ENCODE measurements around the gene RAPGEF1.

DNA sequence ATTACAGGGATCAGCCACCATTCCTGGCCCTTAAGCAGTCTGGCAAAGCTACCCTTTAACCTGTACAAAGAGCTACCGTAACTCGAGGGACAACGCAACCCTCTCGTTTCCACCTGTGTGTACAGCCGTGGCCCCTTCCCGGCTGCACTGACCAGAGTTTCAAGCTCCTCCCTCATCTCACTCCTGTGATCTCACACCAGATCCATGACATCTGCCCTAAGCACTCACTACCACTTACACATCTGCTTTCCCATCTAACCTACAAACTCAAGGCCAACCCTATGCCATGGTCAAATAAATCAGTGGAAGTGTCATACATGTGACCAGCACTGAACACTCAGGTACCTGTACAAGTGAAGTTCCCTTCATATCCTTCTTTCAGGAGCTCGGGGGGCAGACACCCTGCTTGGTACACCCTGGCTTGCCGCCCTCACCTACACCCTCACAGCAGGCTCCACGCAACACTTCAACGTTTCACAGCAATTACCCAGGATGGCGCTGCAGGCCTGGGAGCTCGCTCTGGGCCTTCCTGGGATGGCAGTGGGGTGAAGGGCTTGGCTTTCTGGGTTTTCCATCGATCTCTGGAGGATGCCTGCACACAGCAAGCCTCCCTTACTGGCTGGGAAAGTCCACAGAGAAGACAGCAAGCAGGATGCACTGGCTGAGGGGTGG, 132.8 kb downstream of the RAPGEF1 start:
- TF ChIP-seq CTCF (IDR thresholded peaks at IDR 0.05): no peak
- no peak for TF ChIP-seq POLR2A (IDR thresholded peaks at IDR 0.05)

Measured in uterus (tissue), 2 donors.